Neural progenitor cell (in vitro differentiated cells): ENCODE measurements around the gene SUMF1. TPM values are rescaled to one million over a fixed set of nuclear protein-coding genes. Genes with fewer than 3 reads are reported as not detected.

Experiments
- DNase-seq: peaks from one replicate; pipeline ENCODE4 v3.0.0-alpha.2; 2016; ENCODE audit warnings: low spot score
- H2AFZ ChIP-seq: fragments of 200-600 bp; sonication (generic); replicated peaks from 2 replicates; pipeline ENCODE4 v1.6.1; 2016; ENCODE audit warnings: antibody characterized with exemption
- H3F3A ChIP-seq: fragments of 200-600 bp; sonication (generic); 2 replicates; pipeline ENCODE4 v1.6.1; 2016; ENCODE audit warnings: antibody characterized with exemption, low read depth
- H3K27ac ChIP-seq: fragments of 200-600 bp; sonication (generic); 2 replicates; pipeline ENCODE4 v1.5.1; 2016; ENCODE audit warnings: mild to moderate bottlenecking
- H3K27me3 ChIP-seq: fragments of 200-600 bp; sonication (generic); 2 replicates; pipeline ENCODE4 v1.6.1; 2016; ENCODE audit warnings: mild to moderate bottlenecking, moderate library complexity
- H3K36me3 ChIP-seq: fragments of 200-600 bp; sonication (generic); 2 replicates; pipeline ENCODE4 v1.5.1; 2016
- H3K4me1 ChIP-seq: fragments of 200-600 bp; sonication (generic); 2 replicates; pipeline ENCODE4 v1.6.1; 2016; ENCODE audit warnings: mixed run types
- H3K4me2 ChIP-seq: fragments of 200-600 bp; sonication (generic); 2 replicates; pipeline ENCODE4 v1.6.1; 2016
- H3K4me3 ChIP-seq: fragments of 200-600 bp; sonication (generic); 2 replicates; pipeline ENCODE4 v1.5.1; 2016
- H3K79me2 ChIP-seq: fragments of 200-600 bp; sonication (generic); 2 replicates; pipeline ENCODE4 v1.6.1; 2016; ENCODE audit warnings: low read depth
- H3K9ac ChIP-seq: fragments of 200-600 bp; sonication (generic); 2 replicates; pipeline ENCODE4 v1.6.1; 2016
- H3K9me3 ChIP-seq: fragments of 200-600 bp; sonication (generic); 2 replicates; pipeline ENCODE4 v1.5.1; 2016; ENCODE audit warnings: low read depth
- H4K20me1 ChIP-seq: fragments of 200-600 bp; sonication (generic); 2 replicates; pipeline ENCODE4 v1.6.1; 2016; ENCODE audit warnings: low read depth
- H3K27ac Mint-ChIP-seq: 3 replicates; pipeline ENCODE4 v1.8.0; 2021; ENCODE audit warnings: mixed read lengths
- H3K27me3 Mint-ChIP-seq: 2 replicates; pipeline ENCODE4 v1.8.0; 2022; ENCODE audit warnings: low read depth, mild to moderate bottlenecking, inconsistent platforms, moderate library complexity, mixed read lengths; ENCODE audit not compliant: insufficient read depth
- H3K36me3 Mint-ChIP-seq: 3 replicates; pipeline ENCODE4 v1.8.0; 2021; ENCODE audit warnings: mixed read lengths
- H3K4me1 Mint-ChIP-seq: 3 replicates; pipeline ENCODE4 v1.8.0; 2021; ENCODE audit warnings: mixed read lengths
- H3K4me3 Mint-ChIP-seq: 3 replicates; pipeline ENCODE4 v1.8.0; 2021; ENCODE audit warnings: mild to moderate bottlenecking, moderate library complexity, mixed read lengths
- H3K9me3 Mint-ChIP-seq: 3 replicates; pipeline ENCODE4 v1.8.0; 2020; ENCODE audit warnings: mixed read lengths
- CTCF ChIP-seq: fragments of 200-600 bp; sonication (generic); IDR thresholded peaks from 2 replicates; pipeline ENCODE4 v1.5.1; 2017; ENCODE audit warnings: antibody characterized with exemption, mild to moderate bottlenecking
- EZH2 ChIP-seq: fragments of 200-600 bp; sonication (generic); IDR thresholded peaks from 2 replicates; pipeline ENCODE4 v1.6.1; 2017; ENCODE audit warnings: antibody characterized with exemption, mild to moderate bottlenecking, moderate library complexity
- EZH2phosphoT487 ChIP-seq: fragments of 200-600 bp; sonication (generic); IDR thresholded peaks from 2 replicates; pipeline ENCODE4 v1.6.1; 2017; ENCODE audit warnings: antibody characterized with exemption
- total RNA-seq: library from RNA; depleted of rRNA; stranded (reverse); fragments of >200 nt; gene quantifications from 2 replicates; pipeline ENCODE4 v1.2.3, GENCODE V29; 2015; ENCODE audit warnings: low replicate concordance

Gene SUMF1
- total RNA-seq, 1 donor from 2014 or later: 10.6 TPM

- no peak overlapping the region for H3K4me2 ChIP-seq
- Mint-ChIP-seq H3K27me3 (no peaks in the 10 kb centered on the region), H3K36me3 (peaks cover 67% of the 10 kb centered on the region), H3K4me1 (peaks cover 3% of the 10 kb centered on the region), H3K4me3 (no peak overlapping the region), H3K27ac (no peak overlapping the region), H3K9me3 (peaks cover 16% of the 10 kb centered on the region)
- TF ChIP-seq EZH2phosphoT487: no peak
- H2AFZ ChIP-seq: no peak overlapping the region
- H3K36me3 ChIP-seq: peaks cover 11% of the 10 kb centered on the region
- no peaks in the 10 kb centered on the region for H3K27me3 ChIP-seq
- H3K9me3 ChIP-seq: no peaks in the 10 kb centered on the region
- peaks cover 8% of the 10 kb centered on the region for H4K20me1 ChIP-seq
- H3K9ac ChIP-seq: no peak overlapping the region
- H3K4me1 ChIP-seq: peaks cover 14% of the 10 kb centered on the region
- H3F3A ChIP-seq: peaks cover 7% of the 10 kb centered on the region
- no peak for DNase-seq
- H3K79me2 ChIP-seq: peaks cover 4% of the 10 kb centered on the region
- H3K27ac ChIP-seq: no peak overlapping the region
- H3K4me3 ChIP-seq: no peak overlapping the region
These were observed 153.3 kb downstream of the SUMF1 start for GRCh38 chr3:4313606-4314293.

GRCh38 chr3:4311496-4311895 lies 155.6 kb downstream of the SUMF1 start:
- no peak for TF ChIP-seq EZH2phosphoT487
- TF ChIP-seq EZH2: no peak
- no peak for TF ChIP-seq CTCF
- Mint-ChIP-seq H3K4me3 (no peak overlapping the region), H3K4me1 (peaks cover 3% of the 10 kb centered on the region), H3K27ac (no peak overlapping the region), H3K9me3 (peaks cover 20% of the 10 kb centered on the region), H3K27me3 (no peaks in the 10 kb centered on the region), H3K36me3 (peaks cover 69% of the 10 kb centered on the region)
- Histone ChIP-seq H3F3A (peaks cover 7% of the 10 kb centered on the region), H3K9me3 (no peaks in the 10 kb centered on the region), H3K9ac (no peak overlapping the region), H3K27me3 (no peaks in the 10 kb centered on the region), H3K27ac (no peak overlapping the region), H3K4me2 (no peak overlapping the region), H3K4me3 (no peak overlapping the region), H4K20me1 (peaks cover 8% of the 10 kb centered on the region), H3K4me1 (peaks cover 14% of the 10 kb centered on the region), H3K79me2 (peaks cover 25% of the 10 kb centered on the region), H2AFZ (no peak overlapping the region), H3K36me3 (peaks cover 4% of the 10 kb centered on the region)
- DNase-seq: no peak

Other genes with a start within 250 kb of the SUMF1 start
- gene SETMAR, start 163.9 kb downstream of the SUMF1 start, total RNA-seq: 18.3 and 25.1 TPM in 2 replicates
- gene ITPR1, start 26.1 kb upstream of the SUMF1 start, total RNA-seq: 3.3 and 5.0 TPM in 2 replicates